ENCODE results near the gene PCP2.

- TF ChIP-seq, protein P1, sequence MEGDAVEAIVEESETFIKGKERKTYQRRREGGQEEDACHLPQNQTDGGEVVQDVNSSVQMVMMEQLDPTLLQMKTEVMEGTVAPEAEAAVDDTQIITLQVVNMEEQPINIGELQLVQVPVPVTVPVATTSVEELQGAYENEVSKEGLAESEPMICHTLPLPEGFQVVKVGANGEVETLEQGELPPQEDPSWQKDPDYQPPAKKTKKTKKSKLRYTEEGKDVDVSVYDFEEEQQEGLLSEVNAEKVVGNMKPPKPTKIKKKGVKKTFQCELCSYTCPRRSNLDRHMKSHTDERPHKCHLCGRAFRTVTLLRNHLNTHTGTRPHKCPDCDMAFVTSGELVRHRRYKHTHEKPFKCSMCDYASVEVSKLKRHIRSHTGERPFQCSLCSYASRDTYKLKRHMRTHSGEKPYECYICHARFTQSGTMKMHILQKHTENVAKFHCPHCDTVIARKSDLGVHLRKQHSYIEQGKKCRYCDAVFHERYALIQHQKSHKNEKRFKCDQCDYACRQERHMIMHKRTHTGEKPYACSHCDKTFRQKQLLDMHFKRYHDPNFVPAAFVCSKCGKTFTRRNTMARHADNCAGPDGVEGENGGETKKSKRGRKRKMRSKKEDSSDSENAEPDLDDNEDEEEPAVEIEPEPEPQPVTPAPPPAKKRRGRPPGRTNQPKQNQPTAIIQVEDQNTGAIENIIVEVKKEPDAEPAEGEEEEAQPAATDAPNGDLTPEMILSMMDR (IDR thresholded peaks at IDR 0.05; ENCODE audit: poor library complexity) = no peak
- TF ChIP-seq EZH2 (IDR thresholded peaks at IDR 0.05; ENCODE audit: borderline replicate concordance) (no peak), EZH2phosphoT487 (IDR thresholded peaks at IDR 0.05; ENCODE audit: low read depth, severe bottlenecking, unreplicated experiment) (no peak)
These were observed 48.8 kb upstream of the PCP2 start for GRCh38 chr19:7682175-7682855.
